Measurements from ENCODE around the gene SP140. TPM values are rescaled to one million over a fixed set of nuclear protein-coding genes. Genes with fewer than 3 reads are reported as not detected.

Gene SP140
- total RNA-seq, 1 experiment from 2014 or later = 1.1 TPM

- no peak for DNase-seq (ENCODE audit: low read depth, low spot score)
- TF ChIP-seq POLR2AphosphoS5 (IDR thresholded peaks at IDR 0.05; ENCODE audit: low read depth, low read length) (no peak), SIN3A (IDR thresholded peaks at IDR 0.05; ENCODE audit: borderline replicate concordance, insufficient read depth, low read depth, low read length) (no peak), TCF7L2 (IDR thresholded peaks at IDR 0.05; ENCODE audit: low read depth, low read length) (no peak)
- TF ChIP-seq, protein P1, sequence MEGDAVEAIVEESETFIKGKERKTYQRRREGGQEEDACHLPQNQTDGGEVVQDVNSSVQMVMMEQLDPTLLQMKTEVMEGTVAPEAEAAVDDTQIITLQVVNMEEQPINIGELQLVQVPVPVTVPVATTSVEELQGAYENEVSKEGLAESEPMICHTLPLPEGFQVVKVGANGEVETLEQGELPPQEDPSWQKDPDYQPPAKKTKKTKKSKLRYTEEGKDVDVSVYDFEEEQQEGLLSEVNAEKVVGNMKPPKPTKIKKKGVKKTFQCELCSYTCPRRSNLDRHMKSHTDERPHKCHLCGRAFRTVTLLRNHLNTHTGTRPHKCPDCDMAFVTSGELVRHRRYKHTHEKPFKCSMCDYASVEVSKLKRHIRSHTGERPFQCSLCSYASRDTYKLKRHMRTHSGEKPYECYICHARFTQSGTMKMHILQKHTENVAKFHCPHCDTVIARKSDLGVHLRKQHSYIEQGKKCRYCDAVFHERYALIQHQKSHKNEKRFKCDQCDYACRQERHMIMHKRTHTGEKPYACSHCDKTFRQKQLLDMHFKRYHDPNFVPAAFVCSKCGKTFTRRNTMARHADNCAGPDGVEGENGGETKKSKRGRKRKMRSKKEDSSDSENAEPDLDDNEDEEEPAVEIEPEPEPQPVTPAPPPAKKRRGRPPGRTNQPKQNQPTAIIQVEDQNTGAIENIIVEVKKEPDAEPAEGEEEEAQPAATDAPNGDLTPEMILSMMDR (IDR thresholded peaks at IDR 0.05) = no peak
- TF ChIP-seq, protein P2, sequence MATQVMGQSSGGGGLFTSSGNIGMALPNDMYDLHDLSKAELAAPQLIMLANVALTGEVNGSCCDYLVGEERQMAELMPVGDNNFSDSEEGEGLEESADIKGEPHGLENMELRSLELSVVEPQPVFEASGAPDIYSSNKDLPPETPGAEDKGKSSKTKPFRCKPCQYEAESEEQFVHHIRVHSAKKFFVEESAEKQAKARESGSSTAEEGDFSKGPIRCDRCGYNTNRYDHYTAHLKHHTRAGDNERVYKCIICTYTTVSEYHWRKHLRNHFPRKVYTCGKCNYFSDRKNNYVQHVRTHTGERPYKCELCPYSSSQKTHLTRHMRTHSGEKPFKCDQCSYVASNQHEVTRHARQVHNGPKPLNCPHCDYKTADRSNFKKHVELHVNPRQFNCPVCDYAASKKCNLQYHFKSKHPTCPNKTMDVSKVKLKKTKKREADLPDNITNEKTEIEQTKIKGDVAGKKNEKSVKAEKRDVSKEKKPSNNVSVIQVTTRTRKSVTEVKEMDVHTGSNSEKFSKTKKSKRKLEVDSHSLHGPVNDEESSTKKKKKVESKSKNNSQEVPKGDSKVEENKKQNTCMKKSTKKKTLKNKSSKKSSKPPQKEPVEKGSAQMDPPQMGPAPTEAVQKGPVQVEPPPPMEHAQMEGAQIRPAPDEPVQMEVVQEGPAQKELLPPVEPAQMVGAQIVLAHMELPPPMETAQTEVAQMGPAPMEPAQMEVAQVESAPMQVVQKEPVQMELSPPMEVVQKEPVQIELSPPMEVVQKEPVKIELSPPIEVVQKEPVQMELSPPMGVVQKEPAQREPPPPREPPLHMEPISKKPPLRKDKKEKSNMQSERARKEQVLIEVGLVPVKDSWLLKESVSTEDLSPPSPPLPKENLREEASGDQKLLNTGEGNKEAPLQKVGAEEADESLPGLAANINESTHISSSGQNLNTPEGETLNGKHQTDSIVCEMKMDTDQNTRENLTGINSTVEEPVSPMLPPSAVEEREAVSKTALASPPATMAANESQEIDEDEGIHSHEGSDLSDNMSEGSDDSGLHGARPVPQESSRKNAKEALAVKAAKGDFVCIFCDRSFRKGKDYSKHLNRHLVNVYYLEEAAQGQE (IDR thresholded peaks at IDR 0.05; ENCODE audit: insufficient read depth in 1 of 2, low read depth in 2 of 2, low read length in 1 of 2) = no peak
- ATAC-seq = no peak
- ChIA-PET CTCF (no interaction called here), POLR2A (no interaction called here)
- in situ Hi-C loops (cut with HindIII; ENCODE audit: low pct_unique_long_range_greater_than_20kb, low sequenced_read_pairs) (no loop called here), intact Hi-C loops (cut with micrococcal nuclease; ENCODE audit: unreplicated experiment) (no loop called here)
- Histone ChIP-seq H3K27ac (ENCODE audit: low read length) (no peak overlapping the region), H3K9me3 (ENCODE audit: control insufficient read depth, insufficient read depth, low read depth, low read length) (0 out of 2 replicates have a peak, but pooled peaks cover 4% of the 10 kb centered on the region), H3K36me3 (ENCODE audit: control insufficient read depth, insufficient read depth, low read length) (no peaks in the 10 kb centered on the region; the same call in 1 of the 2 replicates), H3K4me1 (ENCODE audit: control insufficient read depth, insufficient read depth, low read length) (peaks cover 4% of the 10 kb centered on the region; the same call in 1 of the 2 replicates), H3K27me3 (ENCODE audit: control insufficient read depth, insufficient read depth, low read length) (no peaks in the 10 kb centered on the region), H3K4me3 (ENCODE audit: low read depth in 2 of 2, low read length in 2 of 2) (no peak overlapping the region)
- BruUV-seq (replicated peaks) = no TSS peak
These were observed 97.2 kb downstream of the SP140 start for GRCh38 chr2:230322561-230323384.

DNA sequence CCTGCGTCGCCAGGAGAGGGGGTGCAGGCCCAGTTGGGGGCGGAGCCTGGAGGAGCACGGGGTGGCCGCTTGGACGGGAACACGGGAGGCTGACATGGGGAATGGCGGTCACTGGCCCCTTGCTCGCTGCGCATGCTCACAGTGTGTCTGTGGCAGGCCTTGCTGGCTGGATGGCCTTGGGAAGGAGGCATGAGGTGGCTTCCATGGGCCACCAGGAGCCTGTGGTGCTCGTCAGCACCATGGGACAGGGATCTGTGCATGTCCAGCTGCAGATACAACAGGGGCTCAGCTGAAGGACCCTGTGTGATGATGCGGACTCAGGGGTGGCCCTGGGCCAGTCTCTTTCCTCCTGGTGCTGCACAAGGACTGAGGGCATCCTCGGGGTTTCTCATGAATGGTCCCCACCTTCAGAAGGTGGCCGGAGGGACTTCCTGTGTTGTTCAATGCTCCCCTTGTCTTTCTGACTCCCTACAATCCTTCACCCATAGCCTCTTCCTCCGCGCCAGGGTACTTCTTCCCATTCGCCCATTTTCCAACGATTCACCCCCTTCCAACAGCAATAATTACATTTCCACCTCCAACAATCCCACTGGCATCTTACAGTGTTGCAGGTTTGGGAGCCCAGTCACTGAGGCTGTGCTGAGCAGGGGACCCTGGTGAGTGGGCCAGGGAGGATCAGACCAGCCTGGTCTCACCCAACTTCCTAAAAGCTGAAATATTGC is 98.0 kb downstream of the SP140 start:
- BruUV-seq (replicated peaks) = no TSS peak
- POLR2A ChIA-PET = no interaction called here
- CTCF ChIA-PET = no interaction called here
- TF ChIP-seq, protein P1 (IDR thresholded peaks at IDR 0.05) = peak; percentile 31
- TF ChIP-seq POLR2AphosphoS5 (IDR thresholded peaks at IDR 0.05; ENCODE audit: low read depth, low read length) = no peak
- TF ChIP-seq TCF7L2 (IDR thresholded peaks at IDR 0.05; ENCODE audit: low read depth, low read length) = no peak
- TF ChIP-seq SIN3A (IDR thresholded peaks at IDR 0.05; ENCODE audit: borderline replicate concordance, insufficient read depth, low read depth, low read length) = no peak
- TF ChIP-seq, protein P2 (IDR thresholded peaks at IDR 0.05; ENCODE audit: insufficient read depth in 1 of 2, low read depth in 2 of 2, low read length in 1 of 2) = no peak
- in situ Hi-C loops (cut with HindIII; ENCODE audit: low pct_unique_long_range_greater_than_20kb, low sequenced_read_pairs) = no loop called here
- H3K27me3 ChIP-seq (ENCODE audit: control insufficient read depth, insufficient read depth, low read length) = no peaks in the 10 kb centered on the region
- no peaks in the 10 kb centered on the region; the same call in 1 of the 2 replicates for H3K36me3 ChIP-seq (ENCODE audit: control insufficient read depth, insufficient read depth, low read length)
- ATAC-seq (no peak), DNase-seq (ENCODE audit: low read depth, low spot score) (no peak)
- H3K27ac ChIP-seq (ENCODE audit: low read length) = no peak overlapping the region
- H3K4me3 ChIP-seq (ENCODE audit: low read depth in 2 of 2, low read length in 2 of 2) = no peak overlapping the region
- H3K4me1 ChIP-seq (ENCODE audit: control insufficient read depth, insufficient read depth, low read length) = peaks cover 9% of the 10 kb centered on the region; the same call in 1 of the 2 replicates
- 0 out of 2 replicates have a peak, but pooled peaks cover 4% of the 10 kb centered on the region for H3K9me3 ChIP-seq (ENCODE audit: control insufficient read depth, insufficient read depth, low read depth, low read length)
- intact Hi-C loops (cut with micrococcal nuclease; ENCODE audit: unreplicated experiment) = no loop called here
